Activated T-helper 1 cell treated with anti-CD3 and anti-CD28 coated beads, Interleukin-2, amount 50 U/mL, for 16 hours (primary cell): ENCODE results near the gene NPAS4.

Experiments used
- DNase-seq, 2 donors: peaks; one replicate each; pipeline ENCODE4 v3.0.0-alpha.2; 2020; ENCODE audit warnings: low read depth in 1 of 2, low spot score in 1 of 2

Gene NPAS4

GRCh38 chr11:66475349-66476172 lies 54.7 kb downstream of the NPAS4 start:
- no peak for DNase-seq
